Measurements from ENCODE around the gene NXN.
"Not testable (repeated sequence)": the region's sequence is repeated elsewhere in the genome, so short reads cannot be mapped to it uniquely, and the experiment has no call there.

NXN gene

DNA sequence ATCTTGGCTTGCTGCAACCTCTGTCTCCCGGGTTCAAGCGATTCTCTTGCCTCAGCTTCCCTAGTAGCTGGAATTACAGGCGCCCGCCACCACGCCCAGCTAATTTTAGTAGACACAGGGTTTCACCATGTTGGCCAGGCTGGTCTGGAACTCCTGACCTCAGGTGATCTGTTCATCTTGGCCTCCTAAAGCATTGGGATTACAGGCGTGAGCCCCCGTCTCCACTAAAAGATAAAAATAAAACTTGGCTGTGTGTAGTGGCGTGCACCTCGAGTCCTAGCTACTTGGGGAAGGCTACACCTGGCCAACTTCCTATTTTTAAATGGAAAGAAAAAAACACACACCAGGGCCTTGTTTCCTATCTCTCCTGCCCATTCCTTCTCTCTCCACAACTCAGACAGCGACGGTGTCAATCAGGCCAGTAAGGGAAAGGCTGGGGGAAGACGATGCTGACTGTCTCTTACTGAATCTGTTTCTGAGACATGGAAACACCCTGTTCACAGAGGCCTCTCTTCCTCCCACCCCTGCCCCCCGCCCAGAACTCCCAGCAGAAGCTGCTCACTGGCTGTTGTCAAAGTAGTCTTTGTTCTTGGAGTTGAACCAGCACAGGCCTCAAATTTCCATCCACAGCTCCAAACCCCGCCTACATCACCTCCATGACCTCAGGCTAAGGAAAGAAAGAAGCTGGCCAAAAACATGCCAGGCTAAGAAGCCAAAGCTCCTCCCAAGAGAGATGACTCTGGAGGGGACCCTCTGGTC lies 96.6 kb downstream of the NXN start:
- DNase-seq: no peak

DNA sequence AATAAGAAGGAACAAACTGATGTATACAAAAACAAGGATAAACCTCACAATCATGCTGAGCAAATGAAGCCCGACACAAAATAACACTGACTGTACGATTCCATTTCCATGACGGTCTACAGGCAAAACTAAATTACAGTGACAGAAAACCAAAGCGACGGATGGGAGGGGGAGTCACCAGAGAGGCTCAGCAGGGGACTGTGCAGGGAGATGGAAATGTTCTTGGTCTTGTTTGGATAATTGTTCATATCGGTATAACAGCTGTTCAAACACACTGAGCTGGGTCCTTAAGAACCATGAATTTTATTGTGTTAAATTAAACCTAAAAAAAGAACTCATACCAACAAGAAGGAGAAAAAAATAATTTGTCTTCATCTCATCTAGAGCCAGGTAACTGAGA lies 97.8 kb downstream of the NXN start:
- DNase-seq: no peak

DNA sequence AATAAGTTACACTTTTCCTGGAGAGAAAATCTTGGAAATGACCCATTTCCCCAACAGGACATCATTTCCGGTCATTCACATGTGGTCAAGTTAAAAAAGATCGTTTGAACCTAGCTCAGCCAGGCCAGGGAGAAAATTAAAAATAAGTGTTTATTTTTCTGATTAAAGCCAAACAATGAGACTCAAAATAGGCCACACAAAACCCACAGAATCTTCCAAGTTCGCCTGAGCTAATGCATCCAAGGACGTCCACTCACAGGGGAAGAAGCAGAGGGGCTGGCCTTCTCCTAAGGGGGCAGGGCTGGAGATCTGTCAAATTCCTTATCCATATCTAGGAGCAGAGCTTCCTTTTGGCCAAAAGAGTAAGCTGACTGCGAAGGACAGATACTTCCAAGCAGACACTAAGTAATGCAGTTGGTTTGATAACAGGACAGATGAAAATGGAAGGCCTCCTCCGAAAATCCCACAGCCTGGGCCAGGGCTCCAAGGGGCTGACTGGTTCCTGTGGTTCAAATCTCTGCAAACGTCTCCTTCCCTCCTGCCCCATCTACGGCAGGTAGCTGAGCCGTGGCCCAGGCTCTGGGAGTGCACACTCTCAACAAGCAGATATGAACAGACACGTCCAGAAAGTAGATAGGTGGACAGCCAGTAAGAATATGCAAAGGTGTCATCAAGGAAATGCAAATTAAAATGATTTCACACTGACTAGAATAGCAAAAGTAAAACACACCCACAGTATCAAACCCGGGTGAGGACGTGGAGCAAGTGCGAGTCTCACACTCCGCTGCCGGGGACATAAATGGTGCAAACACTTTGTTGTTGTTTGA lies 98.9 kb downstream of the NXN start:
- DNase-seq: no peak

DNA sequence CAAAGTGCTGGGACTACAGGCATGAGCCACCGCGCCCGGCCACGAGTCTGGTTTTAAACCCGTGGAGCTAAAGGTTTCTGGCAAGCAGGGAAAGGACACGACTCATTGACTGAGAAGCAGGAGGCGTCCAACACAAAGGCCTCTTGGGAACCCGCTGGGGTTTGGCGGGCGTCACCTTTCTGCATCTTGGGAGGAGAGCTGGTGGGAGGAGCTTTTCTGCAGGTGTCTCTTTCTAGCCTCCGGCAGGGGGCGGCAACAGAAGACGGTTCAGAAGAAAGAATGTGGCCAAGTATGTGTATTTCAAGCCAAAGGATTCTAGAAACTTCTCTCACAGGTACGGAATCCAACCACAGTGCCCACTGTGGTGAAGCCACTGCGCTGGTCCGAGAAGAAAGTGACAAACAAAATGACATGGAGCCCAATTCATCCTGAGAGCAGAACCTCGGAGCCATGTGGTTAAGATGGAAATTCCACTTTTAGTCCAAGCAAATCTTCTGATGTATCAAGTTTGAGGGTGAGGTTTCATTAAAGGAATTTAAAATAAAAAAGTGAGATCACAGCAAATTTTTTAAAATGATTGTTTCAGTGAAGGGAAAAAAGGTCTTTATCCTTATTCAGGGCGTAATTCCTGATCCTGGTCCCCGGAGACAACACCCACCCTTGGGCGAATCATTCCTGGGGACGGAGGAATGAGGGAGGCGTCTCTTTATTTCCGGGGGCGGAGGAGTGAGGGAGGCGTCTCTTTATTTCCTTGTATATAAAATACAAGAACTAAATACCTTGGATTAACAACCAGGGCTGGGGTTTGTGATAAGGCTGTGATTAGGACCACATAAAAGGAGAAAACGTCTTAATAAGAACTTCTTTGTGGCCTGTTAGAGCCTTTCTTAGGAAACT lies 99.8 kb downstream of the NXN start:
- no peak for DNase-seq

DNA sequence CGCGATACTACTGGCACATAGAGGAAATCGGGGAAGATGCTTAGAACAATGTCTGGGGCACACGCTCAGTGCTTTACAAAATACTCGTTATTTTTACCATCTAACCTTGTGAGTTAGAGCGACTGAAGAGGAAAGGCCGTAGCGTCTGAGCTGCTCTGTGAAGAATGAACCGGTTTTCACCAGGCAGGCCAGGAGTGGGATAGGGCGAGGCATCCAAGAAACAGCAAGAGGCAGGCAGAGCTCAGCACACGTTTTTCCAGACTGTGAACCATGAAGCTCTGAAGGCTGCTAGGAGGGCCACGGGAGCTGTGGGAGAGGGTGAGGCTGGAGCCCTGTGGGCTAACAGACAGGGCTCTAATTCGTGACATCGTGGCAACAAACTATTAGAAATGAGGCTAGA lies 101.9 kb downstream of the NXN start:
- no peak for DNase-seq

DNA sequence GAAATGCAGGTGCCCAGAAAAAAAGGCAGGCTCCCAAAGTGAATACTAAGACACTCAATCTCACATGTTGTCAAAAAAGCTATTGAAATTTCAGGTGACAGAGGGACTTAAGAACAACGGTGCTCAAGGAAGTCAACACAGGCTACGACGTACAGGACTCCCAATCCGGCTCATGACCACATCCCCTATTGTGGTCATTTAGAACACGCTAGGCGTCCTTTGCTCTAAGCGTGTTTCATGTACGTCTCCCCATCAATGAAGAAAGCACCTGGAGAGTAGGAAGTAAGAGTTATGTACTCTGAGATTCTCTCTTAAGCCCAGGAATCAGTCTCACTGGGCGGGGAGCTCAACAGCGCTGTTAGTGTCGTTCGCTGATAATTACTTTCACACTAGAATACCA lies 103.3 kb downstream of the NXN start:
- DNase-seq: no peak

DNA sequence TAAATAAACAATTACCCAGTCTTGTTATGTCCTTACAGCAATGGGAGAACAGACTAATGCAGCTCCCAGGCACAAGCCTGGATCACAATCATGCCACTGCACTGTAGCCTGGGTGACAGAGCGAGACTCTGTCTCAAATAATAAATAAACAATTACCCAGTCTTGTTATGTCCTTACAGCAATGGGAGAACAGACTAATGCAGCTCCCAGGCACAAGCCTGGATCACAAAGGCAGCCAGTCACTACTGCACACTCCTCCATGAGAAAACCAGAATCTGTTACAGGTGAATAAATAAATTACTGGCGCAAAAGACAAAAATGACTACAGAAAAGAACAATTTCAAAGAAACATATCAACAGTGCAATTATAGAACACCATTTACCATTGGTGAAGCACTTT lies 105.0 kb downstream of the NXN start:
- not testable (repeated sequence) for DNase-seq

DNA sequence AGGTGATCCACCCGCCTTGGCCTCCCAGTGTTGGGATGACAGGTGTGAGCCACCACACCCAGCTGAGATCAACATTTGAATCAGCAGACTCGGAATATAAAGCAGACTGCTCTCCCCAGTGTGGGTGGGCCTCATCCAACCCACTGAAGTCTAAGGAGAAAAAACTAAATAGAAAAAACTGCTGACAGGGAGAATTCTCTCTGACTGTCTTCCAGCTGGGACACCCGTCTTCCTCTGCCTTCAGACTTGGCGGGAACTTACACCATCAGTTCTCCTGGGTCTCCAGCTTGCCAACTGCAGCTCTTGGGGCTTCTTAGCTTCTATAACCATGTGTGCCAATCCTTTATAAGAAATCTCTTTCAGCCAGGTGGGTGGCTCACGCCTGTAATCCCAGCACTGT lies 106.7 kb downstream of the NXN start:
- DNase-seq: no peak

DNA sequence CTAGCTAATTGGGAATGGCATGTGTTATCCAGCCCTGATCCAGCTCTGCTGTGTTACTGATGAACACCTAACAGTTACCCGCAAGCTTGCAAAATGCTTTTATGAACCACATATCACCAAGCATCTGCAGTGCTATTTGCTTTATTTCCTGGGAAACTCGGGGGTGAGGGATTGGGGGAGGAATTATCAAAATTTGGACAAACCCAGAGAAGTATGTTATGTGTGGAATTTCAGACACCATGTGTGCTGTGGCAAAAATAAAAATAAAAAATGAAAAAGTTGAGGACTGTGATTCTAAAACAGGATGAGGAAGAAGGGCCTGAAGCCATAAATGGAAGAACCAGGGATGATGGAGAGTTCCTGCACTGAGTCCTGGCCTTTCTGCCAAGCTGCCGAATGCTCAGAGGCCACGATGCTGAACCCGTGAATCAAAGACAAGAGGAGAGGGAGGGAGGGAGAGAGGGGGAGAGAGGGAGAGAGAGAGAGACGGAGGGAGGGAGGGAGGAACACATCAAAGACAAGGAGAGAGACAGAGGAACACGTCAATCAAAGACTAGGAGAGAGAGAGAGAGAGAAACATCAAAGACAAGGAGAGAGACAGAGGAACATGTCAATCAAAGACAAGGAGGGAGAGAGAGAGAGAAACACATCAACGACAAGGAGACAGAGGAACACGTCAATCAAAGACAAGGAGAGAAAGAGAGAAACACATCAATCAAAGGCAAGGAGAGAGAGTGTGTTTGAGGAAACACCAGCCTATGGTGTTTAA lies 107.6 kb downstream of the NXN start:
- no peak for DNase-seq

DNA sequence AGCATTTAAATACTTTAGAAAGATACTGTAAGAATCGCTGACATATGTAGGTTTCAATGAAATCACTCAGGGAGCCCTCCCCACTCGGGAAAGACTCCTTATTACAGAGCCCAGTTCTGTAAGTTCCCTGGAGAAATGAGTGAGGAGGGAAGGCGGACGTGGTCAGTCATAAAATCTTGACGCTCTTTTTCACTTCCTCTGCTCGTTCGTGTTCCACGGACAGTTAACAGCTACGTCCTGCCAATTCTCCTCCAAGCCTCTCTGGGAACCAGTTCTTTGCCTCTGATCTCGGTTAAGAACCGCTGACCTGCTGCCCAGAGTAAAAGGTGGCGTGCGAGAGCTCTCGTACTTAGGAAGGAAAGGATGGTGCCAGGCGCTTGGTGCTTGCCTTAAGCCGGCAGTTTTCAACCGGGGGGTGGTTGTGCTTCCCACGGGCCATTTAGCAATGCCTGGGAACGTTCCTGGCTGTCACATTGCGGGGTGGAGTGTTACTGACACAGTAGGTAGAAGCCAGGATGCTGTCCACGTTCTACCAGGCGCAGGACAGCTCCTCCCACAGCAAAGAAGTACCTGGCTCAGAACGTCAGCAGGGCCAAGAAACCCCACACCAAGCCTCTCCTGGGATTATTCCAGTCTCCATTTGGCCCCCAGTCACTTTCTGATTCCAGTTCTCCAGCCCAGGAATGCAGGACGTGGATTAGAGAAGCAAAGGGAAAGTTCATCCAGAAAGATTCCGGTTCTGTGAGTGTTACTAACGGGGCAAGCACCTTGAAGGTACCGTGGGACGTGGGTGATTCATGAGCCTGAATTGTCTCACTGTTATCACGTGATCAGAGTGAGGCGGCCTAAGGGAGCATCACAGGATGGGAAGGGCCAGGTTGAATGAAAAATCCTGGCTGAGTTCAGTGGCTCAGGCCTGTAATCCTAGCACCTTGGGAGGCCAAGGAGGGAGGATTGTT lies 109.7 kb downstream of the NXN start:
- no peak for DNase-seq

DNA sequence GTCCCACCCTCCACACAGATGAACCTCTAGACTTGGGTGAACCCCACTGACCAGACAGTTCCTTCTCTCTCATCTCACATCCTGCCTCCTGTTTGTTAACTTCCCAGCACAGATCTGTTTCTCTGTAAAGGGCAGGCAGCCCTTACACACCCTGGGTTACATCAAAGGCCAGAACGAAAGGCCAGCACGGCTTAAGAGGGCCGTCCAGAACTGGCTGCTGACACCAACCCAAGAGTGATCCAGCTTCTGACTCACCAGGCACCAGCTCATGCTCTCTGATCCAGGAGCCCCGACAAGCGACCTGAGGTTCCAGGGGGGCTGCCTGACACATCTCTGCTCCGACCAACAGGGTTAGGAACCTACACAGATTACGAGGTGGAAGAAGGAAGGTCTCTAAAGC lies 110.5 kb downstream of the NXN start:
- DNase-seq: no peak

DNA sequence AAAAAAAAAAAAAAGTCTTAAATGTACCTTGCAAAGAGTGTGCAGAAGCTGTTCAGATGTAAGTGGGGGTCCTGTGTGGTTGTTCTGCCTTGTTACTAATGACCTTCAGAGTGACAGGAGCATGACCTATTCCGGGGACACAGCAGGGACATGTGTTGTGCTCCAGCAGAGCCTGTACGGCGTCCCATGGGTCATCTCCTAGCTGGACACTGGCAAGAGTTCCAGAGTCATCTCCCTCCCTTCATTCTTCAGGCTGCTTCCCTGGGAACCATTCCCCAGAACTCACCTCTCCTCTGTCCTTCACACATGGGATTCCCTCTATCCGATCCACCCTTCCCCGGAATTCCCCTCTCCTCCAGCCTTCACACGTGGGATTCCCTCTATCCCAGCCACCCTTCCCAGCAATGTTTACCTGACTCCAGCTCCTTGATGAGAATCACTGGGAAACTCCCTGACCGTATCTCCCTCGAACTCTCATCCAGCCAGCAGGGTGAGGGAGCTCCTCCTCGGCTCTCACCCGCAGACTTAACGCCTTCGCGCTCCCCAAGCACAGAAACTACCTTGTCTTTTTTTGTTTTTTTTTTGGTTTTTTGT lies 111.6 kb downstream of the NXN start:
- no peak for DNase-seq

DNA sequence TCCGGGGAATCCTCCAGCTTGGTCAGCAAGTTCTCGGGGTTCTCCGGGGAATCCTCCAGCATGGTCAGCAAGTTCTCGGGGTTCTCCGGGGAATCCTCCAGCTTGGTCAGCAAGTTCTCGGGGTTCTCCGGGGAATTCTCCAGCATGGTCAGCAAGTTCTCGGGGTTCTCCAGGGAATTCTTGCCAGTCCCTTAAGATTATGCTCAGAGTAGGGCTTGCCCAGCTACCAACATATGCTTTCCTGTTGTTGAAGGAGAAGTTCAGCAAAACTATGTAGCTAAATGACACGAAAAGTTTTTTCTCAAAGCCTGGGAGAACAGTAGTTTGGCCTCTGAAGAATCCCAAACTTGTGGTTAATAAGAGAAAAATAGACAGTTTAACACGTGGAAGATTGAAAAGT lies 112.3 kb downstream of the NXN start:
- not testable (repeated sequence) for DNase-seq

DNA sequence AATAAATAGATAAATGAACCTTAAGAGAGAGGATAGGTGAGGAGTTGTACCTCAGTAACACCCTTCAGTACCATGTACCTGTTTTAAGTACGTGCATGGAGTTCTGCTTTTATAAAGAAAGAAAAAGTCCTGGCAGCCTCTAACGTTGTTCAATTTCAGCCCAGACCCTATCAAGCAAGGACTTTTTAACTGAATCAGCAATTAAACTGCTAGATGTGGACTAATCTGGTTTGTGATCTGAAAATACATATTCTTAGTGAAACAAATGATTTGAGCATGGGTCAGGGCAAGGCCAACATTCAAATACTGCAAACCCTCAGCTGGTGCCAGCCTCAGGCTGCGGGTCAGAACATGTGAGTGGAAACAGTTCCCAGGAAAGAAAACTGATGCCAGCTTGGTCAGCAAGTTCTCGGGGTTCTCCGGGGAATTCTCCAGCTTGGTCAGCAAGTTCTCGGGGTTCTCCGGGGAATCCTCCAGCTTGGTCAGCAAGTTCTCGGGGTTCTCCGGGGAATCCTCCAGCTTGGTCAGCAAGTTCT lies 112.9 kb downstream of the NXN start:
- DNase-seq: no peak

DNA sequence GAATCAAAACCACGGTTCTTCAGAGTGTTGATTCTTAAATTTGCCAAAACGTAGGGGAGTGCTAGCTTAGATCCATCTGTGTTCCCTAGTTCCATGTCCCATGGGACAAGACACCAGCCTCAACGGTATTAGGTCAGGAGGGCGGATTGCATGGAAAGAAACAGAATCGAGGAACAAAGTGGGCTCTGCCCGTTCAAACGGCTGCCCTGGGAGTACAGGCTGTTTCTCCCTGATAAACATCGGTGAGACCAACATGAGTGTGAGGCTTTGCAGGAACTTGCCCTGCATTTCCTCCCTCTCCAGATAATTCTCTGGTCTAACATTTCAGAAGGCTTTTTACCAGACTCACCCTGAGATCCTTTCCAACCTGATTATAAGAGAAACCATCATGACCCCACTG lies 115.3 kb downstream of the NXN start:
- DNase-seq: no peak

DNA sequence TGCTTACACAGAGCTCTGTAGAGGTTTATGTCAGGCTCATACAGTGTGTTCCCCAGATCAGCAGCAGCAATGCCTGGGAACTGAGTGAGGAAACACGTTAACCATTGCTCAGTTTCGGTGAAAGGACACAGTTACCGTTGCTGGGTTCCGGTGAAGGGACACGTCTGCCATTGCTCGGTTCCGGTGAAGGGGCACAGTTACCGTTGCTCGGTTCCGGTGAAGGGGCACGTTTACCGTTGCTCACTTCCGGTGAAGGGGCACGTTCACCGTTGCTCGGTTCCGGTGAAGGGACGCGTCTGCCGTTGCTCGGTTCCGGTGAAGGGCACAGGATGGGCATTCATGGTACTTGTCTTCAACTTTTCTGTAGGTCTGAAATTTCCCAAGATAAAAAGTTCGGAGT lies 115.7 kb downstream of the NXN start:
- DNase-seq: no peak

DNA sequence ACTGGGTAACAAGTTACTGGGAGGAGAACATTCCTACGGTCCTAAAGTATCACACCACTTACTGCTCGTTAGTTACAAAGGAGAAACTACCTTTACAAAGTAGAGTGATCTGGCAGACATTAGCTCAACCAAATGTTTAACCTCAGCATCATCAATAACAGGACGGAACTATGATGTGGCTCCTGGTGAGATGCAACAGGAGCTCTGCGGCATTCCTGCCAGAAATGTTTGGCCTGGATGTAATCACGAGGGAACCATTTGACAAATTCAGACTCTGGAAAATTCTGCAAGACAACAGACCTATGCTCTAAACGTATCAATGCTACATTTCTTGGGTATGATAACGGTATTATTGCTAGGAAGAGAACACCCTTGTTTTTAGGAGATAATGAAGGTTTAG lies 117.0 kb downstream of the NXN start:
- no peak for DNase-seq

DNA sequence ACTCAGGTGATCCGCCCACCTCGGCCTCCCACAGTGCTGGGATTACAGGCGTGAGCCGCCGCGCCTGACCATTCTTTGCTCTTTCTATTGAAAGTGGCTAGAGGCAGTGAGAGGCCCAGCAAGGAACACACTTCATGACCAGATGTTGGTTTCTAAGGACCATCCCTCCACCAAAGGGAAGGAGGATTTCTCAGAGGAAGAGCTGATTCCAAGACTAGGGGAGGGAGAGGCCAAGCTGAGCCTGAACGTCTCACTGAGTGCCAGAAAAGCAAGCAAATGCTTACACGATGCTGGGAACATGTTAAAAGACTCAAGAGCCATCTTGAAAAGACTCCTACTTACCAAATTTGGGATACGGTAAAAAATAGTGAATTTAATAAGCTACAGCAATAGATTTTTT lies 118.2 kb downstream of the NXN start:
- no peak for DNase-seq

DNA sequence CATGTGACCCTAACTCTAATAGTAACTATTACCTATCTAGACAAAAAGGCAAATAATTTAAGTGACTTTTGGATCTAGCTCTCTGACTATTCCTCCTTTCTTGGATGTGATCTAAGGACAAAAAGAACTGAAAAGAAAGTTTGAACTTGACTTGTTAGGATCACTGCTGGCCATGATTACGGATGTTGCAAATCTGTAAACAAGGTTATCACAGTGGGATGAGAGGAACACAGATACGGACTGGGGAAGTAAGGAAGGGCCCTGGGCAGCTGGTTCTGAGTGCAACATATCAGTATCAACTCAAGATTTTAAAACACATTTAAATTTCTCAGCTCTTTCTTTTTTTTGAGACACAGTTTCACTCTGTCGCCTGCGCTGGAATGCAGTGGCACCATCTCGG lies 118.8 kb downstream of the NXN start:
- no peak for DNase-seq

DNA sequence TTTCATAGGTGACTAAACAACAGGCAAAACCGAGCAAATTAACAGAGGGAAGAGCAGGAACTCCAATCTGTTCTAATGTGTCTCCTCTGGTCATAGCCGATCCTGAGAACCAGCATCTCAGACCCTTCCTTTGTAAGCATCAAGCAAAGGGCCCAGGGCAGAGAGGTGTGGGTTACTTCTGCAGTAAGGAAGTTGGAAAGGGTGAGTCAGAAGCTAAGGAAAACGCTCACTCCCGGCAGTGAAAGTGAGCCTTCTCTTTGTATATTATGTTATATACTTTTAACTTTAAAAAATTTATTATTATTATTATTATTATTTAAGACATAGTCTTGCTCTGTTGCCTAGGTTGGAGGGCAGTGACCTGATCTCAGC lies 119.8 kb downstream of the NXN start:
- no peak for DNase-seq

All from activated gamma-delta T cell (primary cell).